ENCODE results near the gene CD160. TPM values are rescaled to one million over a fixed set of nuclear protein-coding genes. Genes with fewer than 3 reads are reported as not detected.
"Not testable (repeated sequence)": the region's sequence is repeated elsewhere in the genome, so short reads cannot be mapped to it uniquely, and the experiment has no call there.

CD160 gene
- 1 to 10 TPM; 1.0 to 4.1 (median 2.6) TPM for polyA plus RNA-seq (ENCODE audit: insufficient read length in 3 of 3)
- long read RNA-seq, donor 1: 0 reads
- long read RNA-seq, donor 2: 0 reads
- long read RNA-seq, donor 3: 0 reads
- long read RNA-seq, donor 4: 0 reads
- long read RNA-seq, donor 5: 0 reads
- long read RNA-seq, donor 6, partial matches to known transcripts: 11 of 11 reads
- long read RNA-seq, donor 6, other reads (novel, unspliced or antisense): 0 of 11 reads
- long read RNA-seq, donor 7: 0 reads
- long read RNA-seq, donor 8: 0 reads
- long read RNA-seq, donor 9: 0 reads
- long read RNA-seq, donor 10: 0 reads
- long read RNA-seq, donor 11: 0 reads
- long read RNA-seq, donor 12: 0 reads
- long read RNA-seq, donor 13: 0 reads
- long read RNA-seq, donor 14: 0 reads
- long read RNA-seq, donor 15: 0 reads
- long read RNA-seq, donor 16: 0 reads

- no peak for DNase-seq
These were observed at the start of gene CD160 for GRCh38 chr1:145719230-145720079. CD160 (plus strand) TSS chr1:145719499; CDS start chr1:145728328, 8,829 bp downstream.

- DNase-seq: not testable (repeated sequence)
These were observed 48.1 kb upstream of the CD160 start for GRCh38 chr1:145670995-145671745.

- DNase-seq: not testable (repeated sequence)
These were observed 46.1 kb upstream of the CD160 start for GRCh38 chr1:145673217-145673616.

- not testable (repeated sequence) for DNase-seq
These were observed 34.4 kb upstream of the CD160 start for GRCh38 chr1:145684858-145685257.

- DNase-seq: not testable (repeated sequence)
These were observed 33.2 kb upstream of the CD160 start for GRCh38 chr1:145686078-145686477.

- no peak for DNase-seq
These were observed 31.0 kb upstream of the CD160 start for GRCh38 chr1:145688328-145688727.

GRCh38 chr1:145688924-145689323, 30.4 kb upstream of the CD160 start:
- no peak for DNase-seq

- DNase-seq: no peak
These were observed 29.4 kb upstream of the CD160 start for GRCh38 chr1:145689922-145690321.

GRCh38 chr1:145690587-145691558, 28.4 kb upstream of the CD160 start:
- no peak for DNase-seq

- no peak for DNase-seq
These were observed 26.4 kb upstream of the CD160 start for GRCh38 chr1:145692785-145693443.

- no peak for DNase-seq
These were observed 23.3 kb upstream of the CD160 start for GRCh38 chr1:145695821-145696629.

GRCh38 chr1:145696630-145696960, 22.7 kb upstream of the CD160 start:
- DNase-seq: no peak

- DNase-seq: no peak
These were observed 17.9 kb upstream of the CD160 start for GRCh38 chr1:145701306-145701862.

- DNase-seq: no peak
These were observed 17.2 kb upstream of the CD160 start for GRCh38 chr1:145702052-145702451.

GRCh38 chr1:145702826-145703225, 16.5 kb upstream of the CD160 start:
- no peak for DNase-seq

GRCh38 chr1:145705622-145706021, 13.7 kb upstream of the CD160 start:
- DNase-seq: no peak

- no peak for DNase-seq
These were observed 13.1 kb upstream of the CD160 start for GRCh38 chr1:145706086-145706664.

- DNase-seq: no peak
These were observed 12.0 kb upstream of the CD160 start, which contains the start of gene PDZK1 for GRCh38 chr1:145707183-145707867. PDZK1 (minus strand) TSS chr1:145707368; CDS start chr1:145688021, 19,347 bp downstream.
